Neutrophil (primary cell): ENCODE measurements around the gene PLEKHG4.

ENCODE experiments used
- H3K27ac ChIP-seq: fragments of 200-600 bp; sonication (generic); 2 replicates; pipeline ENCODE4 v1.5.1; 2016; ENCODE audit warnings: mild to moderate bottlenecking, moderate library complexity
- H3K27me3 ChIP-seq: fragments of 200-600 bp; sonication (generic); 2 replicates; pipeline ENCODE4 v1.6.0; 2016; ENCODE audit warnings: mild to moderate bottlenecking
- H3K36me3 ChIP-seq: fragments of 200-600 bp; sonication (generic); 2 replicates; pipeline ENCODE4 v1.5.1; 2017
- H3K4me1 ChIP-seq, 2 experiments: fragments of 200-600 bp in 1 of 2; sonication (generic) in 1 of 2; 1 replicate in 1 of 2; 2 replicates in 1 of 2; pipeline versions ENCODE4 v1.5.1 to v1.6.1; 2013 to 2016; ENCODE audit warnings: low read depth in 1 of 2, low read length in 1 of 2, mild to moderate bottlenecking in 1 of 2, moderate library complexity in 1 of 2; ENCODE audit not compliant: control insufficient read depth in 1 of 2, insufficient read depth in 1 of 2
- H3K4me3 ChIP-seq, 2 experiments: fragments of 200-600 bp in 1 of 2; sonication (generic) in 1 of 2; 1 replicate in 1 of 2; 2 replicates in 1 of 2; pipeline ENCODE4 v1.5.1; 2013 to 2016; ENCODE audit warnings: low read depth in 1 of 2, low read length in 1 of 2, mild to moderate bottlenecking in 1 of 2, moderate library complexity in 1 of 2
- H3K9me3 ChIP-seq: fragments of 200-600 bp; sonication (generic); 2 replicates; pipeline ENCODE4 v1.5.1; 2016
- TF ChIP-seq, protein P1 (sequence below): fragments of 200-600 bp; sonication (generic); IDR thresholded peaks from 2 replicates; pipeline ENCODE4 v1.5.1; 2016; ENCODE audit warnings: antibody characterized with exemption

Gene PLEKHG4

DNA sequence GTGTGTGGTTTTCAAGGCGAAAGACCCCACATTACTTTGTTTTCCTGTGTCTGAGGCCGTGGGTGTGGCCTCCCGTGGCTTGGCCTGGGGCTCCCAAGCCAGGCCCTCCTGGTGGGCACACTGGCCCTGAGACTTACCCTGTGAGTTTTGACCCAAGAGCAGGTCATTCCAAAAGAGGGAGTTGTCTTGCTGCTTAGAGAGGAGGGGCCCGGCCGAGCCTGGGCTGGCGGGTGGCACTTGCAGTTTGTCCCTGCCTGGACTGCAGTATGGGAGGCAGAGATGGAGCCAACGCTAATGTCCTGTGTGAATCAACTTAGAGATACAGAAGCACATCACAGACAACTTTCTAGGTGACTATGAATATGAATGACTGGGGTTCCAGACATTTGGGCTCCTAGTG lies 22.7 kb downstream of the PLEKHG4 start:
- no peaks in the 10 kb centered on the region for H3K4me1 ChIP-seq
- no peaks in the 10 kb centered on the region for H3K27me3 ChIP-seq
- H3K27ac ChIP-seq, result no peak overlapping the region
- H3K4me3 ChIP-seq, result no peak overlapping the region
- no peaks in the 10 kb centered on the region for H3K36me3 ChIP-seq
- H3K9me3 ChIP-seq, result no peaks in the 10 kb centered on the region
- TF ChIP-seq, protein P1, sequence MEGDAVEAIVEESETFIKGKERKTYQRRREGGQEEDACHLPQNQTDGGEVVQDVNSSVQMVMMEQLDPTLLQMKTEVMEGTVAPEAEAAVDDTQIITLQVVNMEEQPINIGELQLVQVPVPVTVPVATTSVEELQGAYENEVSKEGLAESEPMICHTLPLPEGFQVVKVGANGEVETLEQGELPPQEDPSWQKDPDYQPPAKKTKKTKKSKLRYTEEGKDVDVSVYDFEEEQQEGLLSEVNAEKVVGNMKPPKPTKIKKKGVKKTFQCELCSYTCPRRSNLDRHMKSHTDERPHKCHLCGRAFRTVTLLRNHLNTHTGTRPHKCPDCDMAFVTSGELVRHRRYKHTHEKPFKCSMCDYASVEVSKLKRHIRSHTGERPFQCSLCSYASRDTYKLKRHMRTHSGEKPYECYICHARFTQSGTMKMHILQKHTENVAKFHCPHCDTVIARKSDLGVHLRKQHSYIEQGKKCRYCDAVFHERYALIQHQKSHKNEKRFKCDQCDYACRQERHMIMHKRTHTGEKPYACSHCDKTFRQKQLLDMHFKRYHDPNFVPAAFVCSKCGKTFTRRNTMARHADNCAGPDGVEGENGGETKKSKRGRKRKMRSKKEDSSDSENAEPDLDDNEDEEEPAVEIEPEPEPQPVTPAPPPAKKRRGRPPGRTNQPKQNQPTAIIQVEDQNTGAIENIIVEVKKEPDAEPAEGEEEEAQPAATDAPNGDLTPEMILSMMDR, result no peak

DNA sequence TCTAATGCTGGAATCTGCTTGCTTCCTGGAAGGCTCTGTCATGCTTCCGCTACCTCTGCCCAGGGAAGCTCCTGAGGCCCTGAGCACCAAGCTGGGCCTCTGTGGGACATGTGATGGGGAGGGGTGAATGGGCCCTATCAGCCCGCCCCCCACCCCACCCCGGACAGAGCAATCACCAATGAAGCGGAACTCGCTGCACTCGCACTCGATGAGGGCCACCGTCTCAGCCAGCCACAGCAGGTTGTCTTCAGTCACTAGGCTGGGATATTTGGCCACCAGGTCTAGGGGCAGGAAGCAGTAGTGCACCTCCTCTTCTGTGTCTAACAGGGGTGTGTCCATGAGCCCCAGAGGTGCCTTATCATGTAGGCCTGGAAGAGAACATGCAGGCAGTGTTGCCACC lies 23.6 kb downstream of the PLEKHG4 start:
- Histone ChIP-seq H3K27me3 (no peaks in the 10 kb centered on the region), H3K27ac (no peak overlapping the region), H3K36me3 (no peaks in the 10 kb centered on the region), H3K4me1 (no peaks in the 10 kb centered on the region), H3K9me3 (no peaks in the 10 kb centered on the region), H3K4me3 (no peak overlapping the region)
- TF ChIP-seq, protein P1, result no peak

DNA sequence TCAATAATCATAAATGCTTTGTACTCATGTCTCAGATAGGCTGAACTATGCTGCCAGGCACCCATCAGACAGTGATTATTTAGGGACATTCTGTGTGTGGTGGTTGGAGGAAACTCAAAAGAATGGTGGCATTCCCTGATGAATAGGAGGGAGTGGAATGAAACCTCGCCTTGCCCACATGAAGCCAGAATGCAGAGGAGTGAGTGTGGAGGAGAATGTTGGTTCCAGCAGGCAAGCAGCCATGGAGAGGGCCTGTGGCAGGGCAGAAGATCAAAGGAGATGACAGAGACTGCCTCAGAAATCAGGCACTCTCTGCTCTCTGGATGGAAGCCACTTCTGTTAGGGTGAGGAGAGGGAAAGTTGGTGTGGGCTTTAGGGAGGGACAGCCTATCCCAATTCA lies 24.7 kb downstream of the PLEKHG4 start:
- no peaks in the 10 kb centered on the region for H3K36me3 ChIP-seq
- H3K4me1 ChIP-seq, result no peaks in the 10 kb centered on the region
- no peaks in the 10 kb centered on the region for H3K9me3 ChIP-seq
- H3K27me3 ChIP-seq, result no peaks in the 10 kb centered on the region
- TF ChIP-seq, protein P1, result no peak
- H3K27ac ChIP-seq, result no peak overlapping the region
- H3K4me3 ChIP-seq, result no peak overlapping the region

DNA sequence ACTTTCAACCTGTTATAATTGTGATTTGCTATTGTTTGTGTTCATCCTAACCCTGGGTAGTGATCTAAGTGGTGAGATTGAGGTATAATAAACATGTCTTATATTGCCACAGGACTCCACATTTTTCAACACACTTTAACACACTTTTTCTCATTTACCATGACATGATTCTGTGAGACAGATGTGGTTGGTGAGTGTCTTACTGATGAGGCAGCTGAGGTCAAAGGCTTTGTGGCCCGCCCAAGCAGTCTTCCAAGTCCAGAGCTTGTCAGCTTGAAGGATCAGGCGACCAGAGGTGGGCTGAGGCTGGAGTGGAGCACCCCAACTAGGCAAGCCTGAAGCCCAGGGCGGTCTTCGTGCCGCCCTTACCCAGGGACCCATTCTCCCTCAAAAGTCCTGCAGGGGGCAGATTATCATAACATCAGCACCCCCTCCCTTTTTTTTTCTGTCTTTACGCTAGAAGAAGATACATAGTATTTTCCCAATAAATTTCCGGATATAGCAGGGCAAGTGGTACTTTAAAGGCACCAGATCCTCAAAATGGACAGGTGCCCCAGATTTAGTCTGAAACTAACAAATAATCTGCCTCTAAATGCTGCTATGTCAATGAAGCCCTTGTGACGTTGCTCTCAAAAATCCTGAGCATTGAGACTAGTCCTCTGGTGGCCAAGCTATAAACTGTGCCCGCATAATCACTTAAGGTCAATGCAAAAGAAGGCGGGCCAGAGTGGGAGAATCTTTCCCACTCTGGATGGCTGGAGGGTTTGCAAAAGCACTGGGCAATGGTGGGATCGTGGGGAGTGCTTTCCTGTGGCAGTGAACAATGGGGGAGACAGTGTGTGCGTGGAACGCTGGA lies 26.1 kb downstream of the PLEKHG4 start:
- TF ChIP-seq, protein P1, result no peak
- Histone ChIP-seq H3K27me3 (no peaks in the 10 kb centered on the region), H3K9me3 (no peaks in the 10 kb centered on the region), H3K36me3 (no peaks in the 10 kb centered on the region), H3K27ac (no peak overlapping the region), H3K4me1 (no peaks in the 10 kb centered on the region), H3K4me3 (no peak overlapping the region)

DNA sequence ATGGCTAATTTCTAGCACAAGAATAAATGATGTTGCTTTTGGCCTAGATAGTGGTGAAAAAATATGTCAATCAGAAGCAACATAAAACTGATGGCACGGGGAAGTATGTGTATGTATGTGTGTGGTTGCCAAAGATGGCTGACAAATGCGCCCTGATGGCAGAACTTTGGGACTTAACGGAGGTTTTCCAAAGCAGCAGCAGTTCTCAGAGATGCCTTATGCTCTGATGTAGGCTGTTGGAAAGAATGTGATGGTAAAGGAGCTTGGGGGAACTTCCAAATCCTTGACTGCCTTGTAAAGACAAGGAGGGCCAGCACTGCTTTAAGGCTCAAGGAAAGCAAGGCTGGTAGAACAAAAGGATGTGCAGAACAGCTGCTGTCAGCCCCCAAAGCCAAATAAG lies 31.2 kb downstream of the PLEKHG4 start:
- H3K4me1 ChIP-seq, result no peaks in the 10 kb centered on the region
- no peaks in the 10 kb centered on the region for H3K27me3 ChIP-seq
- TF ChIP-seq, protein P1, result no peak
- H3K27ac ChIP-seq, result no peak overlapping the region
- no peak overlapping the region for H3K4me3 ChIP-seq
- no peaks in the 10 kb centered on the region for H3K36me3 ChIP-seq
- no peaks in the 10 kb centered on the region for H3K9me3 ChIP-seq
